Heart left ventricle (tissue), 13 donors: ENCODE results near the gene DAPK3.

Experiments used
- POLR2A ChIP-seq, 2 donors: fragments of 450-650 bp; IDR thresholded peaks; one replicate each; pipeline ENCODE4 v1.6.1; 2017; ENCODE audit warnings: antibody characterized with exemption in 2 of 2, mild to moderate bottlenecking in 2 of 2, moderate library complexity in 2 of 2
- TF ChIP-seq, protein P1 (sequence below), 12 donors: fragments of 200-600 bp; sonication (generic) in 4 of 12; IDR thresholded peaks; one replicate each; pipeline versions ENCODE4 v1.5.0 to v1.8.0; 2018 to 2022; ENCODE audit warnings: antibody characterized with exemption in 12 of 12, mild to moderate bottlenecking in 5 of 12
- donor health status: ischemic (EF 13 %, LVEDD 7.1; RV severe dilation, severe dysfunction).
- donor health status: DM: no; HTN: yes; CAD: no.
- donor health status: DM: no; HTN: no; CAD: no.
- donor health status: ischemic (EF 25% LVEDD 6.9; RV normal size, moderate dysfunction).
- donor health status: ischemic (EF 25% LVEDD 5.7; RV mildly dilated, moderate dysfunction).
- donor health status: ischemic (EF 35%, LVEDD 5.7; RV mildly dilated, moderate dysfunction).
- donor health status: nonischemic (EF 11% LVEDD 7.7; RV severe dilation, severe dysfunction).
- donor health status: DM: yes; HTN: yes; CAD: no.
- donor health status: PGD.
- donor health status: ischemic (EF 29% LVEDD 5.4; RV normal size, mild dysfunction).
- donor health status: nonischemic (EF 23%, LVEDD 6.1; RV moderate dilation, normal function).

DNA sequence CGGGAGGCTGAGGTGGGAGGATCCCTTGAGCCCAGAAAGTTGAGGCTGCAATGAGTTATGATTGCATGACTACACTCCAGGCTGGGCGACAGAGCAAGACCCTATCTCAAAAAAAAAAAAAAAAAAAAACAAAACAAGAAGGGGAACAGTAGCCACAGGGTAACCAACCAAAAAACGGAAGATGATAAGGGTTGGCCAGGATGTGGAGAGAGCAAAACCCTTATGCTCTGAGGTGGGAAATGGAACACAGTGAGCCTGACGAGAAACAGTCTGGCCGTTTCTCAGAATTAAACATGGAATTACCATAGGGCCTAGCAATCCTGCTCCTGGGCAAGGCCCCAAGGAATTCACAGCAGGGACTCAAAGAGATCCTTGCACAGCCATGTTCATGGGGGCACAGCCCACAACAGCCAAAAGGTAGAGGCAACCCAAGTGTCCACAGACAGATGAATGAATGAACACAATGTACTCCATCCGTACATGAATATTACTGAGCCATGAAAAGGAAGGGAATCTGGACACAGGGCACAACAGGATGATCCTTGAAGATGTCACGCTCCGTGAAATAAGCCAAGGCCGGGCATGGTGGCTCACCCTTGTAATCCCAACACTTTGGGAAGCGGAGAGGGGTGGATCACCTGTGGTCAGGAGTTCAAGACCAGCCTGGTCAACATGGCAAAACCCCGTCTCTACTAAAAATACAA lies 26.7 kb downstream of the DAPK3 start:
- TF ChIP-seq, protein P1, sequence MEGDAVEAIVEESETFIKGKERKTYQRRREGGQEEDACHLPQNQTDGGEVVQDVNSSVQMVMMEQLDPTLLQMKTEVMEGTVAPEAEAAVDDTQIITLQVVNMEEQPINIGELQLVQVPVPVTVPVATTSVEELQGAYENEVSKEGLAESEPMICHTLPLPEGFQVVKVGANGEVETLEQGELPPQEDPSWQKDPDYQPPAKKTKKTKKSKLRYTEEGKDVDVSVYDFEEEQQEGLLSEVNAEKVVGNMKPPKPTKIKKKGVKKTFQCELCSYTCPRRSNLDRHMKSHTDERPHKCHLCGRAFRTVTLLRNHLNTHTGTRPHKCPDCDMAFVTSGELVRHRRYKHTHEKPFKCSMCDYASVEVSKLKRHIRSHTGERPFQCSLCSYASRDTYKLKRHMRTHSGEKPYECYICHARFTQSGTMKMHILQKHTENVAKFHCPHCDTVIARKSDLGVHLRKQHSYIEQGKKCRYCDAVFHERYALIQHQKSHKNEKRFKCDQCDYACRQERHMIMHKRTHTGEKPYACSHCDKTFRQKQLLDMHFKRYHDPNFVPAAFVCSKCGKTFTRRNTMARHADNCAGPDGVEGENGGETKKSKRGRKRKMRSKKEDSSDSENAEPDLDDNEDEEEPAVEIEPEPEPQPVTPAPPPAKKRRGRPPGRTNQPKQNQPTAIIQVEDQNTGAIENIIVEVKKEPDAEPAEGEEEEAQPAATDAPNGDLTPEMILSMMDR (IDR thresholded peaks at IDR 0.05) = no peak
- no peak for TF ChIP-seq POLR2A (IDR thresholded peaks at IDR 0.05)
